Measurements from ENCODE around the gene HDAC4. TPM values are rescaled to one million over a fixed set of nuclear protein-coding genes. Genes with fewer than 3 reads are reported as not detected.

HDAC4 gene
- total RNA-seq, 2 donors from 2014 or later = 8.1 to 20.1 TPM

GRCh38 chr2:239296020-239296932 is 104.5 kb downstream of the HDAC4 start:
- Histone ChIP-seq H3K36me3 (no peaks in the 10 kb centered on the region), H3K4me3 (no peak overlapping the region), H3K27ac (no peak overlapping the region), H3K4me1 (peaks cover 0 to 59% of the 10 kb centered on the region in 2 donors), H3K27me3 (no peaks in the 10 kb centered on the region), H3K9me3 (no peaks in the 10 kb centered on the region)
- TF ChIP-seq CTCF (IDR thresholded peaks at IDR 0.05) = no peak
- no peak for DNase-seq (ENCODE audit: low spot score)

- TF ChIP-seq CTCF (IDR thresholded peaks at IDR 0.05) = no peak
- no peak for DNase-seq (ENCODE audit: low spot score)
- H3K4me1 ChIP-seq = peaks cover 0 to 62% of the 10 kb centered on the region in 2 donors
These were observed 105.3 kb downstream of the HDAC4 start for GRCh38 chr2:239295377-239296019.

GRCh38 chr2:239294571-239295054 is 106.2 kb downstream of the HDAC4 start:
- Histone ChIP-seq H3K27ac (peak overlapping the region; percentile 64 to 79), H3K4me1 (peaks cover 0 to 69% of the 10 kb centered on the region in 2 donors), H3K36me3 (no peaks in the 10 kb centered on the region), H3K9me3 (no peaks in the 10 kb centered on the region), H3K27me3 (no peaks in the 10 kb centered on the region), H3K4me3 (no peak overlapping the region)
- TF ChIP-seq CTCF (IDR thresholded peaks at IDR 0.05) = no peak
- DNase-seq (ENCODE audit: low spot score) = no peak

More at GRCh38 chr2:239295377-239296019, 105.3 kb downstream of the HDAC4 start:
- H3K27ac ChIP-seq = peak overlapping the region in 1 of 2 donors; percentile 39
- H3K4me3 ChIP-seq = no peak overlapping the region
- H3K36me3 ChIP-seq = no peaks in the 10 kb centered on the region
- no peaks in the 10 kb centered on the region for H3K27me3 ChIP-seq
- no peaks in the 10 kb centered on the region for H3K9me3 ChIP-seq

- Histone ChIP-seq H3K4me1 (peaks cover 0 to 76% of the 10 kb centered on the region in 2 donors), H3K4me3 (no peak overlapping the region), H3K27ac (peak overlapping the region; percentile 64 to 79), H3K9me3 (no peaks in the 10 kb centered on the region), H3K27me3 (no peaks in the 10 kb centered on the region), H3K36me3 (no peaks in the 10 kb centered on the region)
- DNase-seq (ENCODE audit: low spot score) = no peak
- TF ChIP-seq CTCF (IDR thresholded peaks at IDR 0.05) = peak in 1 of 2 donors; percentile 16
These were observed 106.9 kb downstream of the HDAC4 start for GRCh38 chr2:239293775-239294430.

- Histone ChIP-seq H3K4me1 (peaks cover 0 to 82% of the 10 kb centered on the region in 2 donors), H3K9me3 (no peaks in the 10 kb centered on the region), H3K4me3 (no peak overlapping the region), H3K27me3 (no peaks in the 10 kb centered on the region), H3K36me3 (no peaks in the 10 kb centered on the region), H3K27ac (peak overlapping the region; percentile 64 to 79)
- TF ChIP-seq CTCF (IDR thresholded peaks at IDR 0.05) = no peak
- DNase-seq (ENCODE audit: low spot score) = no peak
These were observed 107.7 kb downstream of the HDAC4 start for GRCh38 chr2:239292959-239293774.

Measured in right atrium auricular region (tissue), 2 donors.